Upper lobe of right lung (tissue), 1 donor: Measurements from ENCODE around the gene P2RX6. TPM values are rescaled to one million over a fixed set of nuclear protein-coding genes. Genes with fewer than 3 reads are reported as not detected.

Experiments used
- ATAC-seq: fragments of 200-7000 bp; cut with Tn5 transposase; one replicate; pipeline ENCODE4 v1.9.1; 2020; ENCODE audit warnings: mild to moderate bottlenecking, moderate library complexity
- DNase-seq: peaks from one replicate; pipeline ENCODE4 v3.0.0-alpha.2; 2020
- H3K27ac ChIP-seq: fragments of 200-600 bp; one replicate; pipeline ENCODE4 v1.8.0; 2022
- H3K27me3 ChIP-seq: fragments of 200-600 bp; one replicate; pipeline ENCODE4 v1.8.0; 2022; ENCODE audit warnings: mild to moderate bottlenecking
- H3K36me3 ChIP-seq: fragments of 200-600 bp; one replicate; pipeline ENCODE4 v1.8.0; 2022
- H3K4me1 ChIP-seq: fragments of 200-600 bp; one replicate; pipeline ENCODE4 v1.8.0; 2022
- H3K4me3 ChIP-seq: fragments of 200-600 bp; one replicate; pipeline ENCODE4 v1.8.0; 2022; ENCODE audit warnings: mild to moderate bottlenecking
- H3K9me3 ChIP-seq: fragments of 200-600 bp; one replicate; pipeline ENCODE4 v1.8.0; 2022
- intact Hi-C: fragments of 100-400 bp; cut with DNase I; formaldehyde crosslinking; loops from one replicate; pipeline ENCODE4 v1.11.0; 2022
- total RNA-seq: library from RNA; stranded (reverse); fragmentation: NEBNext Ultra II Directional; extraction: Animal tissue kit (Norgen Biotek cat#: 25700); gene quantifications from one replicate; pipeline ENCODE4 v1.2.1, GENCODE V29; 2021
- TF ChIP-seq, protein P1 (sequence below): fragments of 200-600 bp; IDR thresholded peaks from one replicate; pipeline ENCODE4 v1.8.0; 2022; ENCODE audit warnings: antibody characterized with exemption
- donor health status: DM: no; HTN: yes; CAD: no; lungs with severe emphysema.

The P2RX6 gene
- total RNA-seq, 1 donor from 2014 or later = 2.2 TPM

- Histone ChIP-seq H3K36me3 (no peaks in the 10 kb centered on the region), H3K4me3 (no peak overlapping the region), H3K27me3 (no peaks in the 10 kb centered on the region), H3K4me1 (peaks cover 11% of the 10 kb centered on the region), H3K9me3 (no peaks in the 10 kb centered on the region), H3K27ac (no peak overlapping the region)
- TF ChIP-seq, protein P1, sequence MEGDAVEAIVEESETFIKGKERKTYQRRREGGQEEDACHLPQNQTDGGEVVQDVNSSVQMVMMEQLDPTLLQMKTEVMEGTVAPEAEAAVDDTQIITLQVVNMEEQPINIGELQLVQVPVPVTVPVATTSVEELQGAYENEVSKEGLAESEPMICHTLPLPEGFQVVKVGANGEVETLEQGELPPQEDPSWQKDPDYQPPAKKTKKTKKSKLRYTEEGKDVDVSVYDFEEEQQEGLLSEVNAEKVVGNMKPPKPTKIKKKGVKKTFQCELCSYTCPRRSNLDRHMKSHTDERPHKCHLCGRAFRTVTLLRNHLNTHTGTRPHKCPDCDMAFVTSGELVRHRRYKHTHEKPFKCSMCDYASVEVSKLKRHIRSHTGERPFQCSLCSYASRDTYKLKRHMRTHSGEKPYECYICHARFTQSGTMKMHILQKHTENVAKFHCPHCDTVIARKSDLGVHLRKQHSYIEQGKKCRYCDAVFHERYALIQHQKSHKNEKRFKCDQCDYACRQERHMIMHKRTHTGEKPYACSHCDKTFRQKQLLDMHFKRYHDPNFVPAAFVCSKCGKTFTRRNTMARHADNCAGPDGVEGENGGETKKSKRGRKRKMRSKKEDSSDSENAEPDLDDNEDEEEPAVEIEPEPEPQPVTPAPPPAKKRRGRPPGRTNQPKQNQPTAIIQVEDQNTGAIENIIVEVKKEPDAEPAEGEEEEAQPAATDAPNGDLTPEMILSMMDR = no peak
- DNase-seq (peak; percentile 65), ATAC-seq (peak; percentile 63)
- intact Hi-C loops = no loop called here
Observed at GRCh38 chr22:21009638-21010425, 5.1 kb upstream of the P2RX6 start.

- Histone ChIP-seq H3K9me3 (no peaks in the 10 kb centered on the region), H3K27me3 (no peaks in the 10 kb centered on the region), H3K27ac (no peak overlapping the region), H3K36me3 (no peaks in the 10 kb centered on the region), H3K4me3 (no peak overlapping the region), H3K4me1 (peaks cover 17% of the 10 kb centered on the region)
- TF ChIP-seq, protein P1 = no peak
- intact Hi-C loops = no loop called here
- no peak for DNase-seq
- no peak for ATAC-seq
Observed at GRCh38 chr22:21010426-21011113, 4.4 kb upstream of the P2RX6 start.

DNA sequence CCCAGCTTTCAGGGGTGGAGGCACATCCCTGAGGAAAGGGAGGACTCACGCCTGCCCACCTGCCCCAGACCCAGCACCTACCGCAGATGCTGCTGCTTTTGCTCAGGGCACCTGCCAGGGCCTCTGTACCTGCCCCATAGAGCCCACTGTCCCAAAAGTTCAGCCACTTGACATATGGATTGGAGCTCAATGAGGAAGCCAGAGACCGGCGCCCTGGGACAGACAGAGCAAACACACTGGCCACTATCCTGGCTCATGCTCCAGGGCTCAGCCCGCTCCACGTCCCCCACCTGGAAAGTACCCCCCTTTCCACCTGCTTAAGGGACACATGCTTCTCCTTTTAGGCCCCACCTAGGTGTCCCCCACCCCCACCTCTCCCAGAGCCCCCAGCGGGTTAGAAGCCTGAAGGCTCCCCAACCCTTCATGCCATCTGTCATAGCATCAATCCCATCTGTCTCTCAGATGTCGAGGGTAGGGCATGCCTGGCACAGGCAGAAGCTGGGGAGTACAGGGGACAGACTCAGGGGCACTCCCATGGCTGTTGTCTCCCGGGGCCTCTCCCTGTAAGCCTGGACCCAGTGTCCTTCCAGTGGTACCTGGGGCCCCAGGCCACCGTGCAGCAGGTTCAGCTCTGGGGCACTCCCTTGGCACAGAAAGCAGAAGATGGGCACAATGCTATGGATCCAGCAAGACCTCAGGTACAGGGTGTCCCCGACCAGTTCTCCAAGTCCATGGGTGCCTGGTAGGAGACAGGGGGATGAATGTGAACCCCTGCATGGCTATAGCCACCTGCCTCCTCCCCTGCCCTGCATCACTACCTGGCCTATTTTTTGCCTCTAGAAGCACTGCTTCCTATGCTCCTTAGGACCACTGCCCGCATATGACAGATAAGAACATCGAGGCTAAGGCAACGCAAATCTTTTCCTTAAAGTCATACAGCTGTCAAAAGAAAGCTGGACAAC, 2.2 kb upstream of the P2RX6 start:
- TF ChIP-seq, protein P1 = no peak
- intact Hi-C loops = no loop called here
- Histone ChIP-seq H3K36me3 (no peaks in the 10 kb centered on the region), H3K4me3 (no peak overlapping the region), H3K4me1 (peaks cover 17% of the 10 kb centered on the region), H3K27me3 (no peaks in the 10 kb centered on the region), H3K9me3 (no peaks in the 10 kb centered on the region), H3K27ac (no peak overlapping the region)
- DNase-seq (no peak), ATAC-seq (no peak)

DNA sequence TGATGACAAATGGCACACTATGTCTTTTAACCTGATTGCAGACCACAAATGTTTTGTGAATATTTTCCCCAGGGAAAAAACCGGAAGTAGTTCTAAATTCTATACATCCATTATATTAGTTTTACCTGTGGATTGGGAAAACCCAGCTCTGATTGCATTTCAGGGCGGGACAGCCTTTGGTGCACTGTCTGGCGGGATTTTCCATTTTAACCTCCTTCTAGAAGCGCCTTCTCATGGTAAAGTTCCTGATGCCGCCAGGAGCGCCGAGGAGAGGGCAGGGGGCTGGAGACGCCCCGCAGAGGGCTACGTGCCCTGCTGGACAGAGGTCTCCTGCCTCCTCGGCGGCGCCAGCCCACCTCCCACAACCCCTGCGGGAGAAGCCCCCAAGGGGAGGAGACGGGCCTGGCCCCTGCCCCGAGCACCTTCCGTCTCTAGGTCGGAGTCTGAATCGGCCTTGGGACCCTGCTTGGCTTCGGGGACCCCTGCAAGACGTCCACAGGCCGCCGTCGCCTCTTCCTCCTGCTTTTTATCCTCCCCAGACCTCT, 1.2 kb upstream of the P2RX6 start:
- TF ChIP-seq, protein P1 = no peak
- DNase-seq (no peak), ATAC-seq (no peak)
- peak overlapping the region; percentile 53 for H3K4me3 ChIP-seq
- H3K27ac ChIP-seq = peak overlapping the region; percentile 70
- H3K4me1 ChIP-seq = peaks cover 17% of the 10 kb centered on the region
- H3K9me3 ChIP-seq = no peaks in the 10 kb centered on the region
- no peaks in the 10 kb centered on the region for H3K36me3 ChIP-seq
- no peaks in the 10 kb centered on the region for H3K27me3 ChIP-seq
- intact Hi-C loops = no loop called here

DNA sequence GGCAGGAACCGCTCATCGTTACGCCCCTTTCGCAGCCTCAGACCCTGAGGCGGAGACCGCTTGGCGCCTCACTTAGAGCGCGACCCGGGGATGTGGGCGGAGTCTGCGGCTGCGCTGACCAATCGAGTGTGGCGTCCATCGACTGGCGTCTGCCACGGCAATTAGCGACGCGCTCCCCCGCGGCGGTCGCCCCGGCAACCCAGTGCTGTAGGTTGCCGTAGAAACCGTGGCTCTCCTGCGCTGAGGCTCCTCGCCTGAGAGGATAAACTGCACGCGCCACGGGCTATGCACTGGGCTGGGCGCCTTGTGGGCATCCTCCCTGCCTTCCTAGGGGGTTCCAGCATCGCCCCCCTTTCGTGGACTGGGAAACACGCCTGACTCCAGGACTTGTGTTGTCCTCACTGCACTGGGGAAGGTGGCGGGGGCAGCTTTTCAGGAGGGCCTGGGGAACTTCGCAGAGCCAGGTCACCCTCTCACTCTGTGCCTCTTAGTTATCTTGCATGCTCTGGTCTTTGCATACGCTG, 701 bp upstream of the P2RX6 start:
- peak; percentile 87 for ATAC-seq
- Histone ChIP-seq H3K4me1 (peaks cover 17% of the 10 kb centered on the region), H3K4me3 (peak overlapping the region; percentile 53), H3K27me3 (no peaks in the 10 kb centered on the region), H3K36me3 (no peaks in the 10 kb centered on the region), H3K27ac (peak overlapping the region; percentile 70), H3K9me3 (no peaks in the 10 kb centered on the region)
- DNase-seq = peak; percentile 90
- intact Hi-C loops = no loop called here
- TF ChIP-seq, protein P1 = no peak
